T-helper 2 cell treated with Interferon-gamma antibody and Interleukin-4, amounts not matched to agents 5 μg/mL and 100 μg/mL, for 36 hours (primary cell): ENCODE measurements around the gene HOXD10.
A peak's percentile ranks its signal among the peaks of the same experiment; 100 is the strongest.

ENCODE experiments used
- DNase-seq: peaks from one replicate; pipeline ENCODE4 v3.0.0; 2021; ENCODE audit warnings: low spot score
- H3K27ac Mint-ChIP-seq: one replicate; pipeline ENCODE4 v1.8.0; 2021; ENCODE audit warnings: mild to moderate bottlenecking, mixed read lengths
- H3K27me3 Mint-ChIP-seq: one replicate; pipeline ENCODE4 v1.8.0; 2021; ENCODE audit warnings: low read depth, mixed read lengths
- H3K36me3 Mint-ChIP-seq: one replicate; pipeline ENCODE4 v1.8.0; 2021; ENCODE audit warnings: low read depth, mixed read lengths
- H3K4me1 Mint-ChIP-seq: one replicate; pipeline ENCODE4 v1.8.0; 2021; ENCODE audit warnings: low read depth, mixed read lengths
- H3K4me3 Mint-ChIP-seq: one replicate; pipeline ENCODE4 v1.8.0; 2022; ENCODE audit warnings: mild to moderate bottlenecking, moderate library complexity, mixed read lengths
- H3K9me3 Mint-ChIP-seq: one replicate; pipeline ENCODE4 v1.8.0; 2021; ENCODE audit warnings: mixed read lengths

The HOXD10 gene

GRCh38 chr2:176088048-176088936 lies 28.3 kb upstream of the HOXD10 start:
- H3K4me1 Mint-ChIP-seq = peaks cover 7% of the 10 kb centered on the region
- H3K9me3 Mint-ChIP-seq = no peaks in the 10 kb centered on the region
- DNase-seq = no peak
- H3K4me3 Mint-ChIP-seq = peak overlapping the region; percentile 40
- H3K27me3 Mint-ChIP-seq = peaks cover 90% of the 10 kb centered on the region
- no peaks in the 10 kb centered on the region for H3K36me3 Mint-ChIP-seq
- no peak overlapping the region for H3K27ac Mint-ChIP-seq

DNA sequence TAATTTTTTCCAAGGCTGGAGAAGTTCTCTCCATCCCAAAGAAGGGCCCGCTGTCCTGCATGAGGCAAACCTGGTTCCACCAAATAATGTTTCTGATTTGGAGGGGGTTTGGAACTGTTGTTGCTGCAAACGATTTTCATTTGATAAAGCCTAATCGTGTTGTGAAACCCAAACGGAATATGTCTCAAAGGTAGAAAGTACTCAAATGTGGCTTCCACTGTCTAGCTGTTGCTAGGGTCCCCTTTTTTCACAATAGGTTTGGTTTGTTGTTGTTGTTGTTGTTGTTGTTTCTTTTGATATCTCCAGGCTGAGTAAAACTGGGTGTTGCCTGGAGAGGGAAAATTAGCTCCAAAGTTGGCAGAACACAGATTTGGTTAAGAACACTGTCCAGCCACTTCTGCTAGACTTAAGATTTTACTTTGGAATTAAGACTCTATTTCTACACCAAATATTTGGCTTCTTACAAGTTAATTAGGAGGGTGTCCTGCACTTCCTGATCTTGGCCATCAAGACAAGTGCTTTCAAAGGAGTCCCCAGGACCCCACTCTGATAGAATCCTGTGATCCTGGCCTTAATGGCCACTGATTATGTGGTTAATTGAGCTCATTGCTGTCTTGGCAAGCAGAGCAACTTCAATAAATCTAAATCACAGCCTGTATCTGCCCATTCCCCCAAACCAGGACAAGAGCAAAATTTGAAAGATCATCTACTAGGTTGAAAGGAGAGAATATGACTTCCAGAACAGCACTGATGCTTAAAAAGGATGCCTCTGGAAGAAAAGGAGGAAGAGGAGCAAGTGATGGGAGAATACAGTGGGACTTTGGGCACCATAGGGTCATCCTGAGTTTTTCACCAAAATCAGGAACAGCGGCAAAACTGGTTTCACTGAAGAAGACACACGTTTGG lies 27.4 kb upstream of the HOXD10 start:
- peaks cover 10% of the 10 kb centered on the region for H3K4me1 Mint-ChIP-seq
- H3K36me3 Mint-ChIP-seq = no peaks in the 10 kb centered on the region
- no peaks in the 10 kb centered on the region for H3K9me3 Mint-ChIP-seq
- no peak overlapping the region for H3K4me3 Mint-ChIP-seq
- H3K27me3 Mint-ChIP-seq = peaks cover 90% of the 10 kb centered on the region
- no peak for DNase-seq
- no peak overlapping the region for H3K27ac Mint-ChIP-seq

GRCh38 chr2:176089843-176090395 lies 26.7 kb upstream of the HOXD10 start:
- Mint-ChIP-seq H3K9me3 (no peaks in the 10 kb centered on the region), H3K4me3 (no peak overlapping the region), H3K27me3 (peaks cover 91% of the 10 kb centered on the region), H3K4me1 (peaks cover 10% of the 10 kb centered on the region), H3K27ac (no peak overlapping the region), H3K36me3 (no peaks in the 10 kb centered on the region)
- DNase-seq = no peak

DNA sequence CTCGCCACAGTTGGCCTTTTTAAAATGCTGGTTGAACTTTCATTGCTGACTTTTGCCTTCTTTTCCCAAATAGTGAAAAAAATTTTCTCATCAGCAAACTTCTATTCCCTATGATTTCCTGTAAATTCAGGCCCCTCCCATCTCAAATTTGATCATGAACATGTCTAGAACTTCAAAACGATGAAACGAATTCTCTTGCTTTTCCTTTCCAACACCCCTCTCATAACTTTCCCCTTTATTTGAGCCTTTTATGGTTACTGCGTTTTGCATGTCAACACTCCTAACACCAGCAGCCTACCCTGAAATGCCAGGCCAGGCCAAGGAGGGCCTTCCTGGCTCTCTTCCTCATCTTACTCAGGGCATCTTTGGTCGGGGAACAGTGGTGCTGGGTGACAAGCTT lies 25.7 kb upstream of the HOXD10 start:
- Mint-ChIP-seq H3K4me1 (peaks cover 10% of the 10 kb centered on the region), H3K4me3 (no peak overlapping the region)

DNA sequence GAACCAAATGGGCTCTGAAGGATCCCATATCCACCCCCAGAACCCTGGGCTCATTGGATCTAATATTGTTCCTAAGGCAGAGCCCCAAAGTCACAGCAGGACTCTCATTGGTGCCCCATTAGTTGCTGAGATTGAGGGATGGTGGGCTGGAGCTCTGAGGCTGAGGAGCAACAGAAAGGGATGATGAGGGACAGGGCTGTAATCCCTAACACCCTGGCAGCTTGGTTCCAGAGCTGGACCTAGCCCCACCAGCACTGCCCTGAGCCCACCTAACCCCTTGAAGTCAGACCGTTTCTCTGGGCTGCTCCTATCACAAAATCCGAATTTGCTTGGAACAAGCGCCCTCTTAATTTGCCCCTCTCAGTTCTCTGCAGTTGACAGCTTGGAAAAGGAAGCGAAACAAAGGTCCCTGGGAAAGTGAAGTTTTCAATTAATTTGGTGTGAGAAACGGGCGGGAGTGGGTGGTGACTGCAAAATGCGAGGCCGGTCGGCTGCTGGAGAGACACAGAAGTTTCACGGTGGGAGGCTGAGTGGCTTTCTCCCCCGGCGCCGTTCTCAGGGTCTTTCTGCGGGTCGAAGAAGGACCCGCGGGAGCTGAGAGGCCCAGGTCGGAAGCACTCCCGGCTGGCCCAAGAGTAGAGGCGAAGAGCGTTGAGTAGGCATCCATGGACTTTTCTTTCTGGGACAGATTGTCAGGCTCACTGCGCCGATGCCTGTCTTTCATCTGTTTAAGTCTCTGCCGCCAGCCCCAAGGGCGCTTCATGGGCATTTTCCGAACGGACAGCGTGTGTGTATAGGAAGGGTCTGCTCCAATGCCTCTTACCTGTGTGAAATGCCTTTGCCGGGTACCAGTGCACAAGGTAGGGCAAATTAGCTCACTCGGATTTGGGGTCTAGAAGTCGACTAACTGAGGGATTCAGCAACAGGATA lies 25.0 kb upstream of the HOXD10 start:
- peaks cover 92% of the 10 kb centered on the region for H3K27me3 Mint-ChIP-seq
- no peaks in the 10 kb centered on the region for H3K9me3 Mint-ChIP-seq
- H3K4me1 Mint-ChIP-seq = peaks cover 12% of the 10 kb centered on the region
- peak overlapping the region; percentile 29 for H3K4me3 Mint-ChIP-seq
- H3K27ac Mint-ChIP-seq = peak overlapping the region; percentile 69
- H3K36me3 Mint-ChIP-seq = no peaks in the 10 kb centered on the region
- DNase-seq = no peak

More for the DNA sequence above, 25.7 kb upstream of the HOXD10 start:
- no peaks in the 10 kb centered on the region for H3K9me3 Mint-ChIP-seq
- no peaks in the 10 kb centered on the region for H3K36me3 Mint-ChIP-seq
- no peak for DNase-seq
- H3K27ac Mint-ChIP-seq = no peak overlapping the region
- H3K27me3 Mint-ChIP-seq = peaks cover 91% of the 10 kb centered on the region

DNA sequence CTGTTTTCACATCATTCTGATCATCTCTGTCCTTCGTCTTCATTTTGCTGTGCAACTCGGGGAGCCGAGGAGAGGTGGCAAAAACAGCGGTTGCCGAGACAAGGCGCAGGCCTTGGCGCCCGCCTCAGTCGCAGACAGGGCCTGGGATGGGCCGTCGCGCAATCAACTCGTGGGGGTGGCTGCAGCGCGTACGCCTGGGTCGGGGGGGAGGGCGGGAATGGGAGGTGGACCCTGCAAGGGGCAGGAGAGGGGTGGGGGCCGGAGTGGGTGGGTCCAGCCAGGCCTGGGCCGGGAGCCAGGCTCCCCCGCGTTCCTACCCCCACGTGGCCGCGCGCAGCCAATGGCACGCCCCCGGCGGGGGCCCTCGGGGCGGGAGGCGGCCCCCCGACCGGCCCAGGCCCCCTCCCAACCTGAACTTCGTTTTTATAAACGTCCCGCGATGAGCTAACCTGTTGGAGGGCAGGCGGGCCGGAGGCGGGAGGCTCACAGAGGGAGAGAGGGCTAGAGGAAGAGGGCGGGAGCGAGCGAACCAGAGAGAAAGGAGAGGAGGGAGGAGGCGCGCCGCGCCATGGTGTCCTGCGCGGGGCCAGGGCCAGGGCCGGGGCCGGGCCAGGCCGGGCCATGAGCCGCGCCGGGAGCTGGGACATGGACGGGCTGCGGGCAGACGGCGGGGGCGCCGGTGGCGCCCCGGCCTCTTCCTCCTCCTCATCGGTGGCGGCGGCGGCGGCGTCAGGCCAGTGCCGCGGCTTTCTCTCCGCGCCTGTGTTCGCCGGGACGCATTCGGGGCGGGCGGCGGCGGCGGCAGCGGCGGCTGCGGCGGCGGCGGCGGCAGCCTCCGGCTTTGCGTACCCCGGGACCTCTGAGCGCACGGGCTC lies 24.1 kb upstream of the HOXD10 start, which contains the start of gene HOXD13:
TSS of gene HOXD13 (plus strand) at position 452 of the 875 bp plus-strand sequence. CDS start at position 622, 170 bp downstream.
- peak within 1 kb of the TSS; percentile 69 for H3K27ac Mint-ChIP-seq
- H3K27me3 Mint-ChIP-seq = peaks cover 92% of the 10 kb centered on the region
- peaks cover 15% of the 10 kb centered on the region for H3K4me1 Mint-ChIP-seq
- H3K4me3 Mint-ChIP-seq = peak within 1 kb of the TSS; percentile 29
- no peaks in the 10 kb centered on the region for H3K36me3 Mint-ChIP-seq
- H3K9me3 Mint-ChIP-seq = no peaks in the 10 kb centered on the region
- DNase-seq = no peak

GRCh38 chr2:176093145-176093897 lies 23.3 kb upstream of the HOXD10 start:
- Mint-ChIP-seq H3K4me3 (no peak overlapping the region), H3K36me3 (no peaks in the 10 kb centered on the region), H3K27ac (peak overlapping the region; percentile 68), H3K9me3 (no peaks in the 10 kb centered on the region), H3K27me3 (peaks cover 92% of the 10 kb centered on the region), H3K4me1 (peaks cover 16% of the 10 kb centered on the region)
- no peak for DNase-seq

DNA sequence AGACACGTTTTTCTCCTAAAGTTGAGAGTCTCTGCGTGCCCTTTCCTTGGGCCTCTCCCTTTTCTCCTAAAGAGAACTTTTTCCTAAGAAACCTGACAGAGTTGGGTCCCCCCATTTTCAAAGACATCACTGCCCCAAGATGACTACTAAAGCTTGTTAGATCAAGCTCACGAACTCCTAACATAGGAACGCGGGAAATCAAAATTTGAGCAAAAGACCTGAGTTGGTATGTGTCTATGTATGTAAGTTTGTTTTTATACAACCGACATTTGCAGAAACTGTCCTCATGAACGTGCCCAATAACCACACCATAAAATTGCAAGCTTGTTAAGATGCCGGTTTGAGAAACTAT lies 22.7 kb upstream of the HOXD10 start:
- Mint-ChIP-seq H3K27ac (peak overlapping the region; percentile 68), H3K27me3 (peaks cover 92% of the 10 kb centered on the region), H3K9me3 (no peaks in the 10 kb centered on the region), H3K4me1 (peaks cover 14% of the 10 kb centered on the region), H3K36me3 (no peaks in the 10 kb centered on the region), H3K4me3 (no peak overlapping the region)
- no peak for DNase-seq

DNA sequence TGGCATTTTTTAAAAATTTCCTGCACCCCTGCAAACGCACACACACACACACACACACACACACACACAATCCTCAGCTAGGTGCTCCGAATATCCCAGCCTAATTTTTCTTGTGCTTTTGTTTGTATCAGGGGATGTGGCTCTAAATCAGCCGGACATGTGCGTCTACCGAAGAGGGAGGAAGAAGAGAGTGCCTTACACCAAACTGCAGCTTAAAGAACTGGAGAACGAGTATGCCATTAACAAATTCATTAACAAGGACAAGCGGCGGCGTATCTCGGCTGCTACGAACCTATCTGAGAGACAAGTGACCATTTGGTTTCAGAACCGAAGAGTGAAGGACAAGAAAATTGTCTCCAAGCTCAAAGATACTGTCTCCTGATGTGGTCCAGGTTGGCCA lies 22.2 kb upstream of the HOXD10 start:
- no peaks in the 10 kb centered on the region for H3K9me3 Mint-ChIP-seq
- no peak overlapping the region for H3K4me3 Mint-ChIP-seq
- no peak for DNase-seq
- H3K36me3 Mint-ChIP-seq = no peaks in the 10 kb centered on the region
- H3K27me3 Mint-ChIP-seq = peaks cover 92% of the 10 kb centered on the region
- H3K4me1 Mint-ChIP-seq = peaks cover 14% of the 10 kb centered on the region
- no peak overlapping the region for H3K27ac Mint-ChIP-seq

- peaks cover 14% of the 10 kb centered on the region for H3K4me1 Mint-ChIP-seq
- no peaks in the 10 kb centered on the region for H3K9me3 Mint-ChIP-seq
- no peak overlapping the region for H3K27ac Mint-ChIP-seq
- H3K27me3 Mint-ChIP-seq = peaks cover 89% of the 10 kb centered on the region
- DNase-seq = no peak
- H3K36me3 Mint-ChIP-seq = no peaks in the 10 kb centered on the region
- H3K4me3 Mint-ChIP-seq = no peak overlapping the region
Measured at GRCh38 chr2:176095421-176095820, 21.2 kb upstream of the HOXD10 start.

GRCh38 chr2:176096243-176096985 lies 20.2 kb upstream of the HOXD10 start:
- Mint-ChIP-seq H3K9me3 (no peaks in the 10 kb centered on the region), H3K36me3 (no peaks in the 10 kb centered on the region), H3K4me1 (peaks cover 14% of the 10 kb centered on the region), H3K27ac (no peak overlapping the region), H3K4me3 (peak overlapping the region; percentile 58), H3K27me3 (peaks cover 89% of the 10 kb centered on the region)
- no peak for DNase-seq
